Fibroblast of lung (primary cell): Measurements from ENCODE around the gene ENPP6.

Experiments used
- CTCF ChIP-seq, 2 donors: IDR thresholded peaks in 1 of 2; conservative IDR thresholded peaks in 1 of 2; 1 replicate in 1 of 2; 2 replicates in 1 of 2; pipeline ENCODE4 v1.5.1; 2011 to 2012; ENCODE audit warnings: low read length in 2 of 2, control low read depth in 1 of 2, inconsistent platforms in 1 of 2, low read depth in 1 of 2, mild to moderate bottlenecking in 1 of 2
- EZH2 ChIP-seq: IDR thresholded peaks from 2 replicates; pipeline ENCODE4 v1.5.1; 2012; ENCODE audit warnings: low read length, control low read depth, mild to moderate bottlenecking; ENCODE audit errors: missing control alignments

- TF ChIP-seq CTCF (conservative IDR thresholded peaks at IDR 0.05 in 1 of 2, IDR thresholded peaks at IDR 0.05 in 1 of 2; ENCODE audit: low read depth in 1 of 2, low read length in 2 of 2) (no peak), EZH2 (no peak)
Measured at GRCh38 chr4:184115399-184115798, 102.3 kb downstream of the ENPP6 start.
